B cell (primary cell): ENCODE results near the gene PGA3. TPM values are rescaled to one million over a fixed set of nuclear protein-coding genes. Genes with fewer than 3 reads are reported as not detected.
"Not testable (repeated sequence)": the region's sequence is repeated elsewhere in the genome, so short reads cannot be mapped to it uniquely, and the experiment has no call there.

Experiments used
- ATAC-seq: fragments of 200-7000 bp; cut with Tn5 transposase; one replicate; pipeline ENCODE4 v1.10.0; 2021; ENCODE audit warnings: low read depth, mild to moderate bottlenecking, moderate number of reproducible peaks, moderate library complexity
- CTCF ChIA-PET: fragments of 350-600 bp; sonication (Branson Sonifier 250); formaldehyde crosslinking; loops from one replicate; lab custom pipeline; 2021; ENCODE audit warnings: antibody characterized with exemption, inconsistent platforms; lab: Charles Lee
- POLR2A ChIA-PET: fragments of 350-600 bp; sonication (Branson Sonifier 250); formaldehyde crosslinking; loops from one replicate; lab custom pipeline; 2021; ENCODE audit warnings: antibody characterized with exemption; lab: Charles Lee
- DNase-seq: peaks from one replicate; pipeline ENCODE4 v3.0.0; 2013
- H2AFZ ChIP-seq: 2 replicates; pipeline ENCODE4 v1.6.1; 2012; ENCODE audit warnings: mild to moderate bottlenecking, low read depth, low read length; ENCODE audit not compliant: insufficient read depth, poor library complexity, severe bottlenecking
- H3K27ac ChIP-seq, 2 donors: 1 replicate in 1 of 2; 2 replicates in 1 of 2; pipeline ENCODE4 v1.5.1; 2012 to 2013; ENCODE audit warnings: low read length in 2 of 2, mild to moderate bottlenecking in 2 of 2, moderate library complexity in 1 of 2
- H3K27me3 ChIP-seq, 4 experiments: fragments of 200-600 bp in 1 of 4; sonication (generic) in 1 of 4; replicated peaks in 1 of 4; 1 replicate in 2 of 4; 2 replicates in 2 of 4; pipeline versions ENCODE4 v1.6.1 to v1.7.0; 2013 to 2016; ENCODE audit warnings: low read length in 3 of 4, mild to moderate bottlenecking in 2 of 4, mixed read lengths in 1 of 4, moderate library complexity in 1 of 4; ENCODE audit not compliant: insufficient read depth in 4 of 4, control insufficient read depth in 3 of 4; ENCODE audit errors: control extremely low read depth in 1 of 4
- H3K36me3 ChIP-seq, 2 experiments: replicated peaks in 1 of 2; 1 replicate in 1 of 2; 2 replicates in 1 of 2; pipeline versions ENCODE4 v1.6.1 to v1.7.1; 2013; ENCODE audit warnings: low read length in 1 of 2; ENCODE audit not compliant: insufficient read depth in 2 of 2, control insufficient read depth in 1 of 2; ENCODE audit errors: control extremely low read depth in 1 of 2, extremely low read depth in 1 of 2
- H3K4me1 ChIP-seq, 2 donors: fragments of 200-600 bp in 1 of 2; sonication (generic) in 1 of 2; 1 replicate in 1 of 2; 2 replicates in 1 of 2; pipeline versions ENCODE4 v1.5.1 to v1.6.1; 2013 to 2017; ENCODE audit warnings: low read length in 2 of 2; ENCODE audit not compliant: control insufficient read depth in 2 of 2, insufficient read depth in 2 of 2
- H3K4me2 ChIP-seq: replicated peaks from 2 replicates; pipeline ENCODE3; 2012; ENCODE audit warnings: mild to moderate bottlenecking, low read depth, low read length; ENCODE audit not compliant: poor library complexity, severe bottlenecking
- H3K4me3 ChIP-seq, 5 experiments: fragments of 200-600 bp in 1 of 5; sonication (generic) in 1 of 5; 1 replicate in 3 of 5; 2 replicates in 2 of 5; pipeline versions ENCODE4 v1.5.1 to v1.7.0; 2011 to 2016; ENCODE audit warnings: low read length in 4 of 5, mild to moderate bottlenecking in 4 of 5, low read depth in 2 of 5, control low read depth in 1 of 5, moderate library complexity in 1 of 5; ENCODE audit not compliant: insufficient read depth in 1 of 5; ENCODE audit errors: control extremely low read depth in 1 of 5, extremely low read depth in 1 of 5
- H3K79me2 ChIP-seq: fragments of 200-600 bp; sonication (generic); one replicate; pipeline ENCODE4 v1.6.0; 2016; ENCODE audit warnings: low read length; ENCODE audit not compliant: control insufficient read depth, insufficient read depth
- H3K9ac ChIP-seq: fragments of 200-600 bp; sonication (generic); 2 replicates; pipeline ENCODE4 v1.6.1; 2017; ENCODE audit warnings: mild to moderate bottlenecking, low read length, moderate library complexity
- H3K9me3 ChIP-seq, 3 donors: one replicate each; pipeline versions ENCODE4 v1.6.1 to v1.7.1; 2013; ENCODE audit warnings: low read length in 2 of 3; ENCODE audit not compliant: control insufficient read depth in 2 of 3, insufficient read depth in 1 of 3; ENCODE audit errors: control extremely low read depth in 1 of 3
- H4K20me1 ChIP-seq: 2 replicates; pipeline ENCODE4 v1.6.0; 2012; ENCODE audit warnings: mild to moderate bottlenecking, low read length; ENCODE audit not compliant: insufficient read depth, control insufficient read depth, poor library complexity, severe bottlenecking
- H3K27ac Mint-ChIP-seq: one replicate; pipeline ENCODE4 v1.8.0; 2021; ENCODE audit warnings: mixed read lengths
- H3K27me3 Mint-ChIP-seq: one replicate; pipeline ENCODE4 v1.8.0; 2021; ENCODE audit warnings: mixed read lengths
- H3K4me1 Mint-ChIP-seq: one replicate; pipeline ENCODE4 v1.8.0; 2021; ENCODE audit warnings: mixed read lengths
- H3K4me3 Mint-ChIP-seq: one replicate; pipeline ENCODE4 v1.8.0; 2021; ENCODE audit warnings: mixed read lengths
- H3K9me3 Mint-ChIP-seq: one replicate; pipeline ENCODE4 v1.8.0; 2022; ENCODE audit warnings: mixed read lengths; ENCODE audit not compliant: insufficient read depth
- CTCF ChIP-seq: fragments of 200-600 bp; IDR thresholded peaks from one replicate; pipeline ENCODE4 v1.8.0; 2022; ENCODE audit warnings: antibody characterized with exemption, mild to moderate bottlenecking
- EZH2 ChIP-seq: IDR thresholded peaks from 2 replicates; pipeline ENCODE4 v1.6.1; 2012; ENCODE audit warnings: borderline replicate concordance, low read depth, mild to moderate bottlenecking, moderate library complexity, low read length; ENCODE audit not compliant: insufficient read depth, poor library complexity, severe bottlenecking
- WGBS: methylation state at CpG from one replicate; pipeline ENCODE4 v1.1.5; 2013; ENCODE audit warnings: missing lambda C conversion rate; ENCODE audit not compliant: insufficient coverage; 5-methylcytosine and 5-hydroxymethylcytosine counted together
- intact Hi-C: fragments of 100-400 bp; cut with micrococcal nuclease; formaldehyde crosslinking; loops from one replicate; pipeline ENCODE4 v1.10.0; 2022
- polyA plus RNA-seq: library from polyadenylated mRNA; depleted of rRNA; stranded (reverse); fragments of >200 nt; gene quantifications from 2 replicates; pipeline ENCODE4 v1.2.3, GENCODE V29; 2012
- total RNA-seq, 2 donors: library from RNA; stranded (reverse); fragments of 120-200 nt in 1 of 2; gene quantifications; 1 replicate in 1 of 2; 2 replicates in 1 of 2; pipeline versions ENCODE4 v1.2.3 to v1.2.4, GENCODE V29; 2013 to 2022

PGA3 gene
- total and polyA plus RNA-seq, 2 donors (not counting 1 experiment from before 2014, with no cell fraction given): not detected

- peaks cover 62% of the 10 kb centered on the region for H3K4me1 Mint-ChIP-seq
- Histone ChIP-seq H3K79me2 (peaks cover 7% of the 10 kb centered on the region), H3K27ac (peak overlapping the region; percentile 78 to 92), H3K4me1 (peaks cover 60 to 67% of the 10 kb centered on the region in 2 donors), H3K27me3 (no peaks in the 10 kb centered on the region), H3K4me3 (peak overlapping the region in 2 of 5 experiments; percentile 0 to 45), H4K20me1 (no peaks in the 10 kb centered on the region), H3K4me2 (peak overlapping the region; percentile 51), H2AFZ (peak overlapping the region; percentile 45), H3K36me3 (no peaks in the 10 kb centered on the region), H3K9ac (peak overlapping the region; percentile 44), H3K9me3 (no peaks in the 10 kb centered on the region)
- WGBS: 74% methylated on average over 7 of the region's 13 CpGs
- peak overlapping the region; percentile 86 for H3K27ac Mint-ChIP-seq
- ChIA-PET CTCF (no interaction called here), POLR2A (no interaction called here)
- H3K4me3 Mint-ChIP-seq: peak overlapping the region; percentile 57
- H3K9me3 Mint-ChIP-seq: peaks cover 2% of the 10 kb centered on the region
- TF ChIP-seq EZH2 (no peak), CTCF (no peak)
- H3K27me3 Mint-ChIP-seq: no peaks in the 10 kb centered on the region
- intact Hi-C loops: loop anchor here (5.0 to 10.0 kb wide), 2 partner anchors 167 to 270 kb away; partner anchors contain the start of genes DDB1, SDHAF2 and TKFC
- ATAC-seq (no peak), DNase-seq (no peak)
Observed at GRCh38 chr11:61164606-61165424, 38.5 kb upstream of the PGA3 start.

- H3K27me3 Mint-ChIP-seq, H3K27me3 ChIP-seq, CTCF ChIA-PET, H4K20me1 ChIP-seq, H3K9me3 ChIP-seq, H3K27ac Mint-ChIP-seq, H3K9ac ChIP-seq, H3K79me2 ChIP-seq, H3K9me3 Mint-ChIP-seq, H3K4me2 ChIP-seq, DNase-seq, POLR2A ChIA-PET, H3K4me3 Mint-ChIP-seq, ATAC-seq, H3K27ac ChIP-seq, H2AFZ ChIP-seq, H3K36me3 ChIP-seq, H3K4me3 ChIP-seq: not testable (repeated sequence)
- WGBS: no CpG with 5 or more reads among the region's 7 CpGs
- peaks cover 54% of the 10 kb centered on the region for H3K4me1 Mint-ChIP-seq
- H3K4me1 ChIP-seq: peaks cover 53 to 59% of the 10 kb centered on the region in 2 donors
- intact Hi-C loops: loop anchor here (10.0 kb wide), 1 partner anchor 269 kb away; the partner anchor contains the start of gene SDHAF2
Observed at GRCh38 chr11:61165785-61166184, 37.5 kb upstream of the PGA3 start.

GRCh38 chr11:61166331-61166730, 37.0 kb upstream of the PGA3 start:
- H3K4me3 ChIP-seq, H3K79me2 ChIP-seq, H3K27me3 Mint-ChIP-seq, H3K36me3 ChIP-seq, ATAC-seq, H3K4me3 Mint-ChIP-seq, DNase-seq, H3K27ac ChIP-seq, H3K27ac Mint-ChIP-seq, H2AFZ ChIP-seq, POLR2A ChIA-PET, H3K4me2 ChIP-seq, CTCF ChIA-PET, H3K9me3 Mint-ChIP-seq, H3K9me3 ChIP-seq, H3K9ac ChIP-seq, H3K27me3 ChIP-seq, H4K20me1 ChIP-seq: not testable (repeated sequence)
- H3K4me1 ChIP-seq: peaks cover 53 to 59% of the 10 kb centered on the region in 2 donors
- intact Hi-C loops: loop anchor here (10.0 kb wide), 1 partner anchor 268 kb away; the partner anchor contains the start of gene SDHAF2
- WGBS: 98% methylated on average over 9 of the region's 31 CpGs
- peaks cover 54% of the 10 kb centered on the region for H3K4me1 Mint-ChIP-seq
